Fibroblast of lung (primary cell): ENCODE data around the gene POLR3G.

Experiments
- CTCF ChIP-seq, 2 donors: IDR thresholded peaks in 1 of 2; conservative IDR thresholded peaks in 1 of 2; 1 replicate in 1 of 2; 2 replicates in 1 of 2; pipeline ENCODE4 v1.5.1; 2011 to 2012; ENCODE audit warnings: low read length in 2 of 2, control low read depth in 1 of 2, inconsistent platforms in 1 of 2, low read depth in 1 of 2, mild to moderate bottlenecking in 1 of 2
- EZH2 ChIP-seq: IDR thresholded peaks from 2 replicates; pipeline ENCODE4 v1.5.1; 2012; ENCODE audit warnings: low read length, control low read depth, mild to moderate bottlenecking; ENCODE audit errors: missing control alignments

- no peak for TF ChIP-seq EZH2
- no peak for TF ChIP-seq CTCF (conservative IDR thresholded peaks at IDR 0.05 in 1 of 2, IDR thresholded peaks at IDR 0.05 in 1 of 2; ENCODE audit: low read depth in 1 of 2, low read length in 2 of 2)
These were observed 6.0 kb downstream of the POLR3G start for GRCh38 chr5:90480699-90481098.
